ENCODE measurements around the gene CBR3.
"Not testable (repeated sequence)": the region's sequence is repeated elsewhere in the genome, so short reads cannot be mapped to it uniquely, and the experiment has no call there.

DNA sequence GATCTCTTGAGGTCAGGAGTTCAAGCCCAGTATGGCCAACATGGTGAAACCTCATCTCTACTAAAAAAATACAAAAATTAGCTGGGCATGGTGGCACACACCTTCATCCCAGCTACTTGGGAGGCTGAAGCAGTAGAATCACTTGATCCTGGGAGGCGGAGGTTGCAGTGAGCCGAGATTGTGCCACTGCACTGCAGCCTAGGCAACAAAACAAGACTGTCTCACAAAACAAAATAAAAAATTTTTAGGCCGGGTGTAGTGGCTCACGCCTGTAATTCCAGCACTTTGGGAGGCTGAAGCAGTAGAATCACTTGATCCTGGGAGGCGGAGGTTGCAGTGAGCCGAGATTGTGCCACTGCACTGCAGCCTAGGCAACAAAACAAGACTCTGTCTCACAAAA lies 9.4 kb downstream of the CBR3 start:
- not testable (repeated sequence) for TF ChIP-seq CTCF (IDR thresholded peaks at IDR 0.05 in 8 of 11, conservative IDR thresholded peaks at IDR 0.05 in 3 of 11); POLR2A (IDR thresholded peaks at IDR 0.05); POLR2AphosphoS5 (IDR thresholded peaks at IDR 0.05)

All from spleen (tissue), 7 donors.